ENCODE measurements around the gene LRFN2.

LRFN2 gene

DNA sequence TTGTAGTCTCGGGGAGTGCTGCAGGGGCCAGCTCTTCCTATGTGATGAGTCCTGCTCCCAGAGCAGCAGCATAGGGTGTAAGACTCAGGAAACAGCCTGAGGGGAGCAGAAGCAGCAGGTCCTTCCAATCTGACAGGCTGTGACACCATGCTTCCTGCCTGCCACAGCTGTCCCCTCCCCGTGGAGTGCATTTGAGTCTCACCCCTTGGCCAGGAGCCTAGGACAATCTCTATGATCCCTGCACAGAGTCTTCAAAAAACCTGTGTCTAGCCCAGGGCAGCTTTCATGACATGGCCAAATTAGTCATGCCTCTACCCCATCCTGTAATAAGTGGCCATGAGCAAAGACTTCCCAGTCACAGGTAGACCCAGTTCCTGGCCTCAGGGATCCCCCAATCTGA is 23.1 kb upstream of the LRFN2 start:
- H3K4me3 ChIP-seq: no peak overlapping the region

DNA sequence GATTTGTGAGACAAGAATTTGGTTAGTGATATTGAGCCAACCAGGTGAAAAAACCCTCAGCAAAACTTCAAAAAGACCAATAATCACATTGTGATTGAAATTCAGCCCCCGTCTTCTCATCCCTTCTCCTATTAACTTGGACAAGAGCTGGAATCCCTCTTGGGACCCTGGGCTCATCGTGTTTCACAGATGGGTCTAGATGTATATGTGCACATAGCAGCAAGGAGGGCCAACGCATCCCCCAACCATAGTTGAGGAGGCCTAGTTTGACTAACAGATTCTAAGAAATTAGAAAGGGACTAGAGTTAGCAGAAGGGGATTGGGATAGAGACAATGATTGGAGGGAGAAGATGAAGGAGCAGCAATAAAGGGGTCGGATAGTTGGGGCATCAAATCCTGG is 19.8 kb upstream of the LRFN2 start:
- in situ Hi-C loops (cut with MboI; ENCODE audit: low sequenced_read_pairs): no loop called here
- no peaks in the 10 kb centered on the region for H3K4me1 ChIP-seq
- DNase-seq (ENCODE audit: low spot score in 2 of 2): no peak
- H3K4me3 ChIP-seq: no peak overlapping the region
- no peaks in the 10 kb centered on the region for H3K36me3 ChIP-seq (replicated peaks)
- no peaks in the 10 kb centered on the region for H3K9me3 ChIP-seq
- H3K27me3 ChIP-seq (ENCODE audit: low read depth): peaks cover 3% of the 10 kb centered on the region; the same call in 1 of the 2 replicates

More for the DNA sequence above, 23.1 kb upstream of the LRFN2 start:
- in situ Hi-C loops (cut with MboI; ENCODE audit: low sequenced_read_pairs): no loop called here
- no peak for DNase-seq (ENCODE audit: low spot score in 2 of 2)
- Histone ChIP-seq H3K27me3 (ENCODE audit: low read depth) (peaks cover 3% of the 10 kb centered on the region; the same call in 1 of the 2 replicates), H3K9me3 (no peaks in the 10 kb centered on the region), H3K36me3 (replicated peaks) (no peaks in the 10 kb centered on the region), H3K4me1 (no peaks in the 10 kb centered on the region)

DNA sequence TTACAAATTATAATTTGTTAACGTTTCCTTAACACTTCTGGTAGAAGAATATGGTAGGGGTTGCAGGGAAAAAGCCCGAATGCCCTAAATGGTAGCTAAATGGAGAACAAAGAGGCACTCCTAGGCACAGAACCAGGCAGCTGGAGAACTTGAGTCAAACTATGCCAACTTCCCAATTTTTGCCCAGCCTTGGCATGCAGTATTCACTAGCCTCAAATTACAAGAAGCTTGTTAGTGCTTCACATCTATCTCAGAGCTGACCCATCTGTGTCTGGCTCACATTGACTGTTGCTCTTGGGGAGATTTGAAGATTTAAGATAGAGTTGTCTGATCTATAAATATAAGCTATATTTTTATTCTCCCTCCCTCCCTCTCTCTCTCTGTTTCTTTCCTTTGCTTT is 19.4 kb upstream of the LRFN2 start:
- no peak for DNase-seq (ENCODE audit: low spot score in 2 of 2)
- Histone ChIP-seq H3K4me3 (no peak overlapping the region), H3K27me3 (ENCODE audit: low read depth) (peaks cover 3% of the 10 kb centered on the region; the same call in 1 of the 2 replicates), H3K9me3 (no peaks in the 10 kb centered on the region), H3K36me3 (replicated peaks) (no peaks in the 10 kb centered on the region), H3K4me1 (no peaks in the 10 kb centered on the region)
- in situ Hi-C loops (cut with MboI; ENCODE audit: low sequenced_read_pairs): no loop called here

DNA sequence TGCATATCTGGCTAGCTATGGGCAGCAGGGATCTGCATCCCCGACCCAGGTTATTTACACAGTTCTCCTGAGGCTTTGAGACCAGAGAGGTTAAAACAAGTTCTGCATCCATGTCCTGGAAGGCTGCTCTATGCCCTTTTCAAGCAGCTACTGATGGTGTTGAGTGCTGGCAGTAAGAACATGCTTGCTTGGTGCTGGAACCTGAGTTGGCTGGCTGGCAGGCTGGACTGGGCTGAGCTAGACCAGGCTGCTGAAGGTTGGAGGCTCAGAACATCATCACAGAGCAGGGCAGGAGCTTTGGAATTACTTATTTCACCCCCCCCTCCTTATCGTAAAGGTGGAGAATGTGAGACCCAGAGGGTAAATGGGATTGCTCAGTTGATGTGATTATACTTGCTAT is 16.9 kb upstream of the LRFN2 start:
- H3K4me3 ChIP-seq: no peak overlapping the region
- in situ Hi-C loops (cut with MboI; ENCODE audit: low sequenced_read_pairs): no loop called here
- no peaks in the 10 kb centered on the region for H3K36me3 ChIP-seq (replicated peaks)
- no peaks in the 10 kb centered on the region for H3K4me1 ChIP-seq
- DNase-seq (ENCODE audit: low spot score in 2 of 2): no peak
- H3K27me3 ChIP-seq (ENCODE audit: low read depth): peaks cover 3% of the 10 kb centered on the region; the same call in 1 of the 2 replicates
- H3K9me3 ChIP-seq: no peaks in the 10 kb centered on the region

DNA sequence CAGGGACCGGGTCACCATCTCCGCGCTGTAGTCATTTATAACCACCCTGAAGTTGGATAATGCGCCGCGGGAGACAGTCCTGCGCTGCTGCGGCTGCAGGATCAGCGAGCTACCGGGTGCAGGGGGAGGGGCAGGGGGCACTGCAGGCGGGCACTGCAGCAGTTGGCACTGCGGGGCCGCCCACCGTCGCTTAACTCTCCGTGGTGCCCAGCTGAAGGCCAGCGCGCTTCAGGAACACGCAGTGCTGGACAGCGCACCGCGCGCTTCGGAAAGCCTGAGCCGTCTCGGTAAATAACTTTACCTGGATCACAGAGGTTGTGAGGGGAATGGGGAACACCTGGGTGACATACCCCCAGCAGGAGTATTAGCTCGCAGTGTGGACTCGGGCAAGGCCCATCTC is 12.4 kb upstream of the LRFN2 start:
- in situ Hi-C loops (cut with MboI; ENCODE audit: low sequenced_read_pairs): no loop called here
- no peak overlapping the region for H3K4me3 ChIP-seq
- H3K9me3 ChIP-seq: no peaks in the 10 kb centered on the region
- H3K27me3 ChIP-seq (ENCODE audit: low read depth): no peaks in the 10 kb centered on the region
- no peaks in the 10 kb centered on the region for H3K36me3 ChIP-seq (replicated peaks)
- no peak for DNase-seq (ENCODE audit: low spot score in 2 of 2)
- no peaks in the 10 kb centered on the region for H3K4me1 ChIP-seq

DNA sequence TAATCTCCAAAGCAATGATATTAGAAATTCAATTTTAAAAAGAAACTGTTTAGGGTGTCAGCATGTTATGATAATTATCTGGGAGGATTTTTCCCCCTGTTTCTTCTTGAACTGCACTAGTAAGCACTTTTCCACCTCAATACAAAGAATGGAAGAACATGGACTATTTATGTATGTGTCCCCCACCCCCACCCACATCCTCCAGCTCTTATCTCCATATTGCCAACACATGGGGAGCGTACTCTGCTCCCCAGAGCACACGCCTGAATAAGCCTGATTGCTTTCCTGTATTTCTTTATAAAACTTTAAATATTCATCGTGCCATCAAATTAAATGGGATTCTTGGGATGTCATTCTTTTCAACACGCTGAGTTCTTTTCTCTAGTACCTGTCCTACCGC is 11.4 kb upstream of the LRFN2 start:
- in situ Hi-C loops (cut with MboI; ENCODE audit: low sequenced_read_pairs): no loop called here
- Histone ChIP-seq H3K27me3 (ENCODE audit: low read depth) (no peaks in the 10 kb centered on the region), H3K36me3 (replicated peaks) (no peaks in the 10 kb centered on the region), H3K9me3 (no peaks in the 10 kb centered on the region), H3K4me3 (no peak overlapping the region), H3K4me1 (no peaks in the 10 kb centered on the region)
- no peak for DNase-seq (ENCODE audit: low spot score in 2 of 2)

DNA sequence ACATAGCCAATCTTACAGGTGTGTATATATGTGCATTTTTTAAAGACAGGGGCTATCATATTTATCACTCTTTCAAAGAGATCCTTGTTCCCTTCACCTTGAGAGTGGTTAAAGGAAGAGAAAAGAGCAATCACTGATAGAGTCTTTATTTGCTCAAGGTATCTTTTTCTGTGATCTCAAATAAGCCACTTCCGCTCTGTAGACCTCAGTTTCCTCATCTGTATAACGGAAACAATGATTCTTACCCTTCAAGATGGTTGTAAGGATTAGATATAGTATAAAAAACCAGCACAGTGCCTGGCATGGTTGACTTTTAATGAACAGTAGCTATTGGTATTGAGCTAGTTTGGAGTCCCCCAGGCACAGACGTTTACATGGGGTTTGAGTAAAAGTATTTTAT is 10.1 kb upstream of the LRFN2 start:
- in situ Hi-C loops (cut with MboI; ENCODE audit: low sequenced_read_pairs): no loop called here
- Histone ChIP-seq H3K9me3 (no peaks in the 10 kb centered on the region), H3K4me1 (no peaks in the 10 kb centered on the region), H3K27me3 (ENCODE audit: low read depth) (no peaks in the 10 kb centered on the region), H3K4me3 (no peak overlapping the region), H3K36me3 (replicated peaks) (no peaks in the 10 kb centered on the region)
- no peak for DNase-seq (ENCODE audit: low spot score in 2 of 2)

DNA sequence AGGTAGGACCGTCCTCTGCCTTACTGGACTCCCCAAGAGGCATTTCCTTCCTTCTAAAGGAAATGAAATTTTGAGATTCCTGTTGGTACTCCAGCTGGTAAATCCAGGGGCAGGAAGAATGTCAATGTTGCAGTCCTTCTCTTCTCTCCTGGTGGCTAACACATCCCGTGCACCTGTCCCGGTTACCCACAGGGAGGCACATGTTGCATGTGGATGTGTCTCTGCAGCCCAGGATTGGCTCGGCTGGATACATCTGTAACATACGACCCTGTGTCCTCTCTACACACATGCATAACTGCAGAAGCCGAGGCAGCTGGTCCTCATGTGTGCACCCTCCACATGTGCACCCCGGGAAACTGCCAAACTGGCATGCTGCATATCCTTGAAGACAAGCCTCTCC is 1.3 kb upstream of the LRFN2 start:
- no peak overlapping the region for H3K4me3 ChIP-seq

DNA sequence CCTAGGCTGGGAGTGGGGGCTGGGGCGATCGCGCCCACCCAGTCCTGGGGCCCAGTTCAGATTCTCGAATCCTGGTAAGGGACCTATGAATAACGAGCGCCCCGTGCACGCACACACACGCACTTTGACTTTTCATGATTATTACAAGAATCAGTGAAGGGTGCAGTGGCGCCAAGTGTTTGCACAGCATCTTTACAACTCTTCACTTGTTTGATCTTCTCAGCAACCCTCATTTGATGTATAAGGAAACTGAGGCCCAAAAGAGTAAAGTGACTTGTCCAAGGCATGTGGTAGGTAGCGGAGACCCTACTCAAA is 863 bp upstream of the LRFN2 start:
- no peak overlapping the region for H3K4me3 ChIP-seq
- peaks cover 21% of the 10 kb centered on the region for H3K27me3 ChIP-seq (ENCODE audit: low read depth)
- in situ Hi-C loops (cut with MboI; ENCODE audit: low sequenced_read_pairs): no loop called here

More for the DNA sequence above, 1.3 kb upstream of the LRFN2 start:
- no peaks in the 10 kb centered on the region for H3K9me3 ChIP-seq
- peaks cover 21% of the 10 kb centered on the region for H3K27me3 ChIP-seq (ENCODE audit: low read depth)
- no peaks in the 10 kb centered on the region for H3K4me1 ChIP-seq
- no peaks in the 10 kb centered on the region for H3K36me3 ChIP-seq (replicated peaks)
- no peak for DNase-seq (ENCODE audit: low spot score in 2 of 2)
- in situ Hi-C loops (cut with MboI; ENCODE audit: low sequenced_read_pairs): no loop called here

DNA sequence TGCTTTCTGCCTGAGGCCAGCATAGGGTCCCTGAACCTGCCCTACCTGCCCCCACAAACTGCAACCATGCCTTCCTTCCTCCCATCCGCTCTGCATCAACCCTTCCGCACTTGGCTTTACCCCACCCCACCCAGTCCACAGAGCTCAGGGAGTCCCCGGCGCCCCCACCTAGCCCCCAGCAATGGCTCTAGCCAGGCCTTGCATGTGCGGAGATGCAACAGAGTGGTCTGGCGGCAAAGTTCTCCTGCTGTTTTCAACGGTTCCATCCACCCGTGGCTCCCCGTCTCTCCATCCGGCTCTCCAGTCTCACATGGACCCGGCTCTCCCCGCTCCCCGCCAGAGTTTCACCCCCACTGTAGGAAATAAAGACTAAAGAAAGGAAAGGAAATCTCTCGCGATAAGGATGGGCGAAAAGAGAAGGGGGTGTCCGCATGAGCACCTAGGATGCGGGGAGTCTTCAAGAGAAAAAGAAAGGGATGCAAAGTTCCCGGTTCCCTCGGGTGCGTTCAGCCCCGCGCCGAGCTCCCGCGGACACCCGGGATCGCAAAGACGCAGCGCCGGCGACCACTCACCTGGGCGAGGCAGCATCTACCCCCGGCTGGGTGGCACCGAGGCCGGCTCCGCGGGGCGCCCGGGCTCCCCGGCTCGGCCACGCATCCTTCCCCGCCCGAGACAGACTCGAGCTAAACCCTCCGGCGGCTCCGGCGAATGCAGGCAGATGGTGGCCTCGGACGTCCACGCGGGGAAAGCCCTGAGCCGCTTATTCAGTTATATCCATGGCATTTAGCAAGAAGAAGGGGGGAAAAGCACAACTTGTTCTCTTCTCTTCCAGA is 579 bp downstream of the LRFN2 start:
- in situ Hi-C loops (cut with MboI; ENCODE audit: low sequenced_read_pairs): no loop called here

More for the DNA sequence above, 863 bp upstream of the LRFN2 start:
- Histone ChIP-seq H3K9me3 (no peaks in the 10 kb centered on the region), H3K4me1 (no peaks in the 10 kb centered on the region), H3K36me3 (replicated peaks) (no peaks in the 10 kb centered on the region)
- no peak for DNase-seq (ENCODE audit: low spot score in 2 of 2)

DNA sequence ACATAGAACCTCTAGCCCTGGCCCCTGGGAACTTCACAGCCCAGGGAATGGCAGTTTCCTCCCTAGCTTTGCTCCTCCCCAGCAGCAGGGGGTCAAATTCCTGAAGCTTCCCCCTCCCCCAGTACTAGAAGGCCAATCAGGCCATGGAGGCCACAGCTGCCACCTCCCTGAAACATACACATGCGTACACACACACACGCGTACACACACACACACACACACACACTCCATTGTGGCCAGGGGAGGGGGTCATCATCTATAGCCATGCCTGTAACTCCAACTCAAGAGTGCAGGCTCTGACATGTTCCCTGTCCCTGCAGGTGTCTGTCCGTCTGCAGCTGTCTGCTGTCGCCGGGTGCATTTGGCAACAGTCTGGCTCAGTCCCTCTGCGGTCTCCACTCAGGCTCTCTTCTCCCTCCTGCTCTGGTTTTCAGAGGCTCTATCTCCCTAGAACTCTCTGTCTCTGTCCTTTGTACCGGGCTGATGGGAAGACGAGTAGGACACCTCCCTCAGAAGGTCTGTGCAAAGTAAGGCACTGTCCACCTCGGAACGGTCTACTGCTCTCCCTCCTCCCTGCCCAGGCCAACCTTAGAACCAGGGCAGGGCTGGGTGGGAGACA is 1.4 kb downstream of the LRFN2 start:
- no peaks in the 10 kb centered on the region for H3K9me3 ChIP-seq
- H3K27me3 ChIP-seq (ENCODE audit: low read depth): peaks cover 21% of the 10 kb centered on the region
- no peak overlapping the region for H3K4me3 ChIP-seq
- in situ Hi-C loops (cut with MboI; ENCODE audit: low sequenced_read_pairs): no loop called here
- no peaks in the 10 kb centered on the region for H3K4me1 ChIP-seq
- no peak for DNase-seq (ENCODE audit: low spot score in 2 of 2)
- no peaks in the 10 kb centered on the region for H3K36me3 ChIP-seq (replicated peaks)

More for the DNA sequence above, 579 bp downstream of the LRFN2 start:
- Histone ChIP-seq H3K4me1 (no peaks in the 10 kb centered on the region), H3K9me3 (no peaks in the 10 kb centered on the region), H3K27me3 (ENCODE audit: low read depth) (peaks cover 21% of the 10 kb centered on the region), H3K36me3 (replicated peaks) (no peaks in the 10 kb centered on the region), H3K4me3 (peak overlapping the region; percentile 26; the same call in 1 of the 2 replicates)
- no peak for DNase-seq (ENCODE audit: low spot score in 2 of 2)

DNA sequence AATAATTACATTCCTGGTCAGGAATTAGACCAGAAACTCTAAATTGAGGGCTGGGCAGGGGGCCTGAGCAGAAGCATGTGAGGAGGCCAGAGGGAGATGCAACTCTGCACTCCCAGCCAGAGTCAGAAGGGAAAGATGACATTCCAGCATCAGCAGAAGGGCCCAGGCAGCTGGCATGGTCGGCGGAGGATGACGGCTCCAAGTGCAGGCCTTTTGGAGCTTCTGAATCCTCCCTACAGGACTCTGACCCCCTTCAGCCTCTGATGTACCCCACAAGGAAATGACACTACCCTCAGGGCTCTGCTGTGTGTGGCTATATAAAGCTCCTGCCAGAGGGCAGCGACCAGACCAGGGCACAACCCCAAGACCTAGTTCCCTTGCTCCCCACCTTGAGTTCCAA is 1.9 kb downstream of the LRFN2 start:
- Histone ChIP-seq H3K27me3 (ENCODE audit: low read depth) (peaks cover 21% of the 10 kb centered on the region), H3K4me3 (no peak overlapping the region), H3K4me1 (no peaks in the 10 kb centered on the region), H3K9me3 (no peaks in the 10 kb centered on the region), H3K36me3 (replicated peaks) (no peaks in the 10 kb centered on the region)
- no peak for DNase-seq (ENCODE audit: low spot score in 2 of 2)
- in situ Hi-C loops (cut with MboI; ENCODE audit: low sequenced_read_pairs): no loop called here

DNA sequence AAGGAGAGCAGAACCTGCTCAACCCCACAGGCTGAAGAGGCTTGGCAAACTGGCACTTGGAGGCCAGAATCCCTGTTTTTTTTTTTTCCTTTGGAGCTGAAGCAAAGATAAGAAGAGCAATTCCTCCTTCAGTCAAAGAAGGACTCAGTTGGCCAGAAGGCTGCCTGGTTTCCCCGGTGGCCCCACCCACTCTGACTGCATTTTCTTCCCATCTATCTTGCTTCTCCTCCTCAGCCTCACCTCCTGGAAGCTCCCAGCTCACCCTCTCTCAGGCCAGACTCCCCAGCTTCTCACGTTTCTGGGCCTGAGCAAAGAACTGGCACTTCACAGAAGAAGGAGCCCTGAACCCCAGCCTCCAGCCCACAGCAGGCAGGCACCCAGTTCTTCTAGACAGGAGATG is 2.4 kb downstream of the LRFN2 start:
- in situ Hi-C loops (cut with MboI; ENCODE audit: low sequenced_read_pairs): no loop called here
- no peaks in the 10 kb centered on the region for H3K4me1 ChIP-seq
- no peaks in the 10 kb centered on the region for H3K9me3 ChIP-seq
- peaks cover 21% of the 10 kb centered on the region for H3K27me3 ChIP-seq (ENCODE audit: low read depth)
- no peak for DNase-seq (ENCODE audit: low spot score in 2 of 2)
- H3K36me3 ChIP-seq (replicated peaks): no peaks in the 10 kb centered on the region
- H3K4me3 ChIP-seq: no peak overlapping the region

DNA sequence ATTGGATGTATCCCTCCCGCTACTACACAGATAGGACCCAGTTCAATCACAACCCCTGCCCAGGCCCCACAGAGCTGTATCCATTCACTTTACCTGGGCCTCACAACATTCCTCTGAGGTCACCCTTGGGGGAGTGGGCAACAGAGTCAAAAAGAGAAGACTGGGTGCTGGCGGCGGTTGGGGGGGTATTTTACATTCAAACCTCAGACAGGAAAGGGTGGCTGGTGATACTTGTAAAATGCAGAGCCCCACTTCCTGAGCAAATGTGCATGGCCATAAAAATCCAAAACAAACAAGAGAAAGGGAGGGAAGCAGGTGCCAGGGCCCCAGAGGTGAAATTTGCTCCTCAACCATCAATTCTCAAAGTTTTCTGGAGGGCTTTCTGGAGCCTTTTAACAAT is 3.5 kb downstream of the LRFN2 start:
- H3K36me3 ChIP-seq (replicated peaks): no peaks in the 10 kb centered on the region
- H3K9me3 ChIP-seq: no peaks in the 10 kb centered on the region
- no peak overlapping the region for H3K4me3 ChIP-seq
- no peaks in the 10 kb centered on the region for H3K4me1 ChIP-seq
- no peak for DNase-seq (ENCODE audit: low spot score in 2 of 2)
- in situ Hi-C loops (cut with MboI; ENCODE audit: low sequenced_read_pairs): no loop called here
- H3K27me3 ChIP-seq (ENCODE audit: low read depth): peaks cover 21% of the 10 kb centered on the region

Measured in HAP-1 (cell line).